CD4-positive, alpha-beta T cell treated with Interleukin-12 subunit alpha and Interleukin-12 subunit beta, for 1 hour (primary cell): ENCODE measurements around the gene PHAF1.

Experiments used
- DNase-seq: peaks from one replicate; pipeline ENCODE4 v3.0.0-alpha.2; 2020

Gene PHAF1

GRCh38 chr16:67109407-67110135 lies at the start of gene PHAF1:
Gene PHAF1, plus strand, starts transcription at chr16:67109941. Its CDS starts 235 bp downstream, at chr16:67110176.
- peak; percentile 96 for DNase-seq

DNA sequence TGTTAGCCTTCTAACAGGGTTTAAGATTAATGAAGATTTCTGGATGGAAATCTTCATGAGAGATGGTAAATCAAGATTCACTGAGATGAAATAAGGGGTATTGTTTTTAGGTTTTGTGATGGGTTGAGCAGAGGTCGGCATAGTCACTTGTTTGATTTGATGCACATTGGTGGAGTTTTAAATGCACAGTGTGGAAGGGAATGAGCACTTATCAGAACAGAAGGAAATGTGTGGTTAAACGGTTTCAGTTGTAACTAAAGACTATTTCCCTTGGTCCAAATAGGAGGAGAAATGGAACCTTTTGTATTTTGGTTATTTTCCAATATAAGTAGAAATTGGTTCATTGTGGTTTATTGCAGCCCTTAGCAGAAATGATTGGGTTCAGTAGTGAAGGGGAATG lies 46.7 kb upstream of the PHAF1 start:
- DNase-seq, result no peak

- DNase-seq, result no peak
These were observed 41.5 kb upstream of the PHAF1 start for GRCh38 chr16:67068212-67068753.

GRCh38 chr16:67071476-67072048 lies 38.2 kb upstream of the PHAF1 start:
- no peak for DNase-seq

DNA sequence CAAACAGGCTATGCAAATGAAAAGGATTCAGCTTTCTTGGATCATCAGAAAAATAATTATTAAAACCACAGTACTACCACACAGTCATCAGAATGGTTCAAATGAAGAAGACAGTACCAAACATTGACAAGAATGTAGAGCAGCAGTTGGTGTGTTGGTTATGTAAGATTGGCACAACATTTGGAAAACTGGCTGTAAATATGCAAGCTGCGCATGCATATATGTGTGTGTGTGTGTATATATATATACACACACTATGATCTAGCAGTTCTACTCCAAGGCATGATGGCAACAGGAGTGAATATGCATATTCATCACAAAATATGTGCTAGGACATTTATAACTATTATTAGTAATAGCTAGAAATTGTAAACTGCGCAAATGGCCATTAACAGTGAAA lies 34.4 kb upstream of the PHAF1 start:
- DNase-seq, result no peak

GRCh38 chr16:67077871-67078270 lies 31.9 kb upstream of the PHAF1 start:
- no peak for DNase-seq

DNA sequence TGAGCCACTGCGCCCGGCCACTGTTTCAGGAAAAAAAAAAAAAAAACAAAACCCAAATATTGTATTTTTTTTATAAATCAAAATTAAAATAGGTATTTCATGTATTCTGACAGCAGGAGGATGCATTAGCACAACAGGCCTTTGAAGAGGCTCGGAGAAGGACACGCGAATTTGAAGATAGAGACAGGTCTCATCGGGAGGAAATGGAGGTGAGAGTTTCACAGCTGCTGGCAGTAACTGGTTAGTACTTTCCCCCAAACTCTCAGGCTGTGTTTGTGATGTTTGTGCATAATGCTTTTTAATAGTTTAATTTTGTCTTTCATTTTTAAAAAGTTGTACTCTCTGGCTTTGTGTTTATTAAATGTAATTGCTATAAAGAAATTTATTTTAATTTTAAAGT lies 27.6 kb upstream of the PHAF1 start:
- DNase-seq, result peak; percentile 5

DNA sequence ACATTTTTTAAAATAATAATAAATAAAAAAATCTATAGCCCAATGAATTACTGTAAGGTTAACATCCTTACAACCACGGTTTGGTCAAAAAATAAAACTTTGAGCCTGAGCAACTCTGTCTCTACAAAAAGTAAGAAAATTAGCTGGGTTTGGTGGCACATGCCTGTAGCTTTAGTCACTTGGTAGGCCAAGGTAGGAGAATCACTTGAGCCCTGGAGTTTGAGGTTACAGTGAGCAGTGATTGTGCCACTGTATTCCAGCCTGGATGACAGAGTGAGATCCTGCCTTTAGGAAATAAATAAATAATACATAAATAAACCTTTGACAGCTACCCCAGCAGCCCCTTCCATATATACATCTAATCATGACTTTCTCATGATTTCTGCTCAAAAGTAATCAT lies 26.9 kb upstream of the PHAF1 start:
- no peak for DNase-seq

GRCh38 chr16:67084345-67085028 lies 25.3 kb upstream of the PHAF1 start:
- DNase-seq, result no peak

DNA sequence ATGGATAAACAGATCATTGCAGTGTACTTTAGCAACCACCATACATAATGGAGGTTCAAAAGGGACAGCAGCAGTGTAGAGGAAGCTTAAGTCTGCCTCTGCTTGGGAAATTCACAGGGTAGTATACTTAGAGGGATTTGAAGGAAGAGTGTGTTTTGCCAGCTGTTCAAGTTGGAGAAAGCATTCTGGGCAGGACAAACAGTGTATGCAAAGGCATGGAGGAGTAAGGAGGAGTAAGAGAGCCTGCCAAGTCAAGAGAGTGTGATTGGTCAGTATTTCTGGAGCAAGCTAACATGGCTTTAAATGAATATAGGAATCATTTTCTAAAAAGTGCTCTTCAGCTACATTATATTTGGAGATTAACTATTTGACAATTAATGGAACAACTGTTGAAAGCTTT lies 22.9 kb upstream of the PHAF1 start:
- no peak for DNase-seq

GRCh38 chr16:67087291-67087690 lies 22.4 kb upstream of the PHAF1 start:
- no peak for DNase-seq

GRCh38 chr16:67087803-67088202 lies 21.9 kb upstream of the PHAF1 start:
- DNase-seq, result no peak

DNA sequence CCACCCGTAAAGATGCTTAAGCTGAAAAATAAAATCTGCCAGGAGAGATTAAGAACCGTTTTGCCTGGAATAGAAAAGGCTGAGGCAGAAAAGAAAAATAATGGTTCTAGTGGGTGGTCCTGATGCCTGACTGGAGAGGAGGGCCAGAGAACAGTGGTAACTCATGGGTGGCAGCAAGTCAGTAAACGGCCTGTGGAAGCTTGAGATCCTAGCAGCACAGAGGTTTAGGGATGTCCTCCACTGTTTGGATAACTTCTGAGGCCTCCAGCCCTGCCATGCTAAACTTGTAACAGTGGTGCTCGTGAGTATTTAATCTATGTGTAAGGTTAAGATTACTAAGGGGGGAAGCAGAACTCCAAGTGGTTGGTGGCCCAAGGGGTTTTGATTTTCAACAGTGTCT lies 21.2 kb upstream of the PHAF1 start:
- no peak for DNase-seq

DNA sequence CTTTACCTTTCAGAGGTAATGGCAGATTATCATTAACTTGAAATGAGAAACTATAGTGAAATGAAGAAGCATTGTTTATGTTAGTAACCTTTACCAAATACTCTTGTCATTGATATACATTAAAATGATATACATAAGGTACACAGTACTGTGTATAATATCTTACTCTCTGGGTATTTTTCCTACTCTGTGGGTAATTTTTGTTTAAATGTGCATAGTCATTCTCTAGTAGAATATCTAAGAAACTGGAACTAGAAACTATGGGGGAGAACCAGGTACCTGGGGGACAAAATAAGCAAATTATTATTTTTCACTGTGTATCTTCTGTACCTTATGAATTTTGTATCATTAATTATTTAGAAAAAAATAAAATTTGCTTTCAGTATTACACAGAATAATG lies 20.6 kb upstream of the PHAF1 start:
- no peak for DNase-seq

DNA sequence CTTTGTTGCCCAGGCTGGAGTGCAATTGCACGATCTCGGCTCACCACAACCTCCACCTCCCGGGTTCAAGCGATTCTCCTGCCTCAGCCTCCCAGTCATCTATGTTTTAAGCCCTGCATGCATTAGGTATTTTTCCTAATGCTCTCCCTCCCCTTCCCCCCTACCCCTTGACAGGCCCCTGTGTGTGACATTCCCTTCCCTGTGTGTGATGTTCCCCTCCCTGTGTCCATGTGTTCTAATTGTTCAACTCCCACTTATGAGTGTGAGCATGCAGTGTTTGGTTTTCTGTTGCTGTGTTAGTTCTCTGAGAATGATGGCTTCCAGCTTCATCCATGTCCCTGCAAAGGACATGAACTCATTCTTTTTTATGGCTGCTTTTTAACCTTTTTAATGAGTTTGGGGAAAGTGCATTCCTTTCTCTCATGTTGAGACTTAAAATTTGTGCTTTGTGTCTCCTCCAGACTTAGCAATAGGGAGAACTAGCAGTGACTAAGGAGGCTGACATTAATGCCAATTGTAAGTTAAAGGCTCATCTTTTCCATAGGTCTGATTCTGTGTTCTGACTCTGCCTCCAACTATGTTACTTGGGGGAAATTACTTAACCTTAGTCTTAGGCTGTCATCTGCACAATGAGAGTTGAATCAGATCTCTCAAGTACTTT lies 17.7 kb upstream of the PHAF1 start:
- no peak for DNase-seq

DNA sequence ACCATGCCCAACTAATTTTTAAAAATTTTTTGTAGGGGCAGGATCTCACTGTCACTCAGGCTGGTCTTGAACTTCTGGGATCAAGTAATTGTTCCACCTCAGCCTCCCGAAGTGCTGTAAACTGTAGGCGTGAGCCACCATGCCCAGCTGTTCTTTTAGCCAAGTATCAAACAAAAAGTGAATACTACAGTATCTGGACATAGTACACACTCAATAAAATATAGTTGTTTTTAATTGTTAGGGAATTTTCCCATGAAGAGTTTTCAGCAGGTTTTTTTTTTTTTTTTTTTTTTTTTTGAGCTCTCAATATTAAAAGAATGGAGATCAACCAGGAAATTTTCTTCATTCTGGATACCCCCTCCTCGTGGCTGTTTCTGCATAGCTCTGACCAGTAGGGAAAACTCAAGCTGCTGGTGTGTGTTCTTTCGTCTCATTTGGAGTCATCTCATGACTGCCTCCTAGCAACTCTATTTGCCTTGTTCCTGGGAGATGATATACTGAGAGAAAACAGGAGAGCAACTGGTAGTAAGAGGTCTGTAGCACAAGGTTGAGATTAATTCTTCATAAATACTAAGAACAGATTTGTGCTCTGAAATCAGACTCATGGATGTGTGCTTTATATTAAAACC lies 16.5 kb upstream of the PHAF1 start:
- DNase-seq, result no peak

DNA sequence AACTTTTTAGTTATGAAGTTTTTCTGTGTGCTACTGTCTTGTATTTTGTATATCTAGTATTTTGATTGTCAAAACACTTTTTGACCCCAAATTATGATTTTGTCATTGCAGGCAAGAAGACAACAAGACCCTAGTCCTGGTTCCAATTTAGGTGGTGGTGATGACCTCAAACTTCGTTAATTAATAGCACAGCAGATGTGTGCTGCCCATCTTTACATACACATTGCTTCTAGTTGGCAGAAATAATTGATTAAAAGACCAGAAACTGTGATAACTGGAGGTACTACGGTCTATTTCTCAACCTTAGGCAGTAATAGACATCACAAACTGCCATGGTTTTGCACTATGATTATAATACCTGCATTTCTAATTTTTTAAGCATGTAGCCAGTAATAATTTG lies 11.1 kb upstream of the PHAF1 start:
- no peak for DNase-seq

DNA sequence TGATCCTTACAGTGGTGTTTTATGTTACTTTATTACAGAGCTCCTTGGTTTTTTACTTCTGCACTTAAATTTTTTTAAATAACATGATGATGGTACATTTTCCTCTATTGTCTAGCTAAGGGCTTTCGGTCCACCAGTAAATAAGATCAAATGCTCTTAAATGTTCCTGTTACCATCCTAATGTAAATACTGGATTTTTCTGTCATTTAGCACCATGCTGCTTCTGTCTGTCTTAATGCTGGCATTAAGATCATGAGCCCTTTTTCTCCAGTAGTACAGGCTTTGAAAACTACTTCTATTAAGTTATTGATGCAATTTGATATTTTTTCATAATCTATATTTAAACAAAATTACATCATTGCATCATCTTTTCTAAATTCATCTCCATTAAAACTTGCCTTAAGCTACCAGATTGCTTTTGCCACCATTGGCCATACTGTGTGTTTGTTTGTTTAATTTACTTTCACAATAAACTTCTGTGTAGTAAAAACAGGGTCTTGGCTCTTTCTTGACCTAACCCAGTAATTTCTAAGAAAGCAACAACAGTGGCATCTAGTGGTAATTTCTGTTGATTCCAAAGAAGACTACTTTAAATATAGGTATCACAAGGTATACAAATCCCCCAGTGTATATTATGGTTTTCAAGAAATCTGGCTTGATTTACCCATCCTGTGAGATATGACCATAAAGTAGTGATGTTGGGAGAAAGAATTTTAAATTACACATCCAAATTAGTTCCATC lies 9.0 kb upstream of the PHAF1 start:
- DNase-seq, result peak; percentile 52

- DNase-seq, result no peak
These were observed 8.2 kb upstream of the PHAF1 start for GRCh38 chr16:67101311-67102082.

GRCh38 chr16:67104061-67104460 lies 5.7 kb upstream of the PHAF1 start:
- no peak for DNase-seq

DNA sequence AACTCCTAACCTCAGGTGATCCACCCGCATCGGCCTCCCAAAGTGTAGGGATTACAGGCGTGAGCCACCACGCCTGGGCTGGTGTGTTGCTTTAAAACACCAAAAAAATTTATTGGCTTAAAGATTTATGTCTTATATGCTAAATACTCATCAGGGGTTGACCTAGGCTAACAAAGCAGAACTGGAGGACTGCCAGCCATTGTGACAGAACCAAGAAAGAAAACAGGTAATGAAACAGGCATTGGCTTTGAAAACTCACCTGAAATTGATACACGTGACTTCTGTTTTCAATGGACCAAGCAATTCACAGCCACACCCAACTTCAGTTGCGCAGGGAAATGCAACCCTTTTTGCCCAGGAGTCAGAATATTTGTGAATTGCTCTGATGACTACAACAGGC lies 4.9 kb upstream of the PHAF1 start:
- no peak for DNase-seq

GRCh38 chr16:67105246-67105645 lies 4.5 kb upstream of the PHAF1 start:
- DNase-seq, result no peak
